BLaER1 (cell line): Measurements from ENCODE around the gene INTS4.
"Not testable (repeated sequence)": the region's sequence is repeated elsewhere in the genome, so short reads cannot be mapped to it uniquely, and the experiment has no call there.

Experiments used
- H3K27ac ChIP-seq: shearing (Covaris generic); formaldehyde crosslinking; 2 replicates; pipeline ENCODE4 v1.8.1; 2022
- H3K27me3 ChIP-seq: shearing (Covaris generic); formaldehyde crosslinking; 2 replicates; pipeline ENCODE4 v1.8.1; 2022
- H3K36me3 ChIP-seq: shearing (Covaris generic); formaldehyde crosslinking; 2 replicates; pipeline ENCODE4 v1.8.1; 2022
- H3K4me1 ChIP-seq: shearing (Covaris generic); formaldehyde crosslinking; 2 replicates; pipeline ENCODE4 v1.8.1; 2022
- H3K4me2 ChIP-seq: shearing (Covaris generic); formaldehyde crosslinking; 2 replicates; pipeline ENCODE4 v1.8.1; 2022
- H3K4me3 ChIP-seq: shearing (Covaris generic); formaldehyde crosslinking; 2 replicates; pipeline ENCODE4 v1.8.1; 2022
- H3K9ac ChIP-seq: shearing (Covaris generic); formaldehyde crosslinking; 2 replicates; pipeline ENCODE4 v1.8.1; 2022
- H3K9me3 ChIP-seq: shearing (Covaris generic); formaldehyde crosslinking; 2 replicates; pipeline ENCODE4 v1.8.1; 2022
- H4K20me1 ChIP-seq: shearing (Covaris generic); formaldehyde crosslinking; 2 replicates; pipeline ENCODE4 v1.8.1; 2022
- Cebpa-rat ChIP-seq: shearing (Covaris generic); IDR thresholded peaks from 2 replicates; pipeline ENCODE4 v1.8.1; 2022

The INTS4 gene

GRCh38 chr11:77909277-77909676 lies 85.2 kb downstream of the INTS4 start:
- H3K36me3 ChIP-seq = peaks cover 45% of the 10 kb centered on the region
- H3K9me3 ChIP-seq = no peaks in the 10 kb centered on the region
- H3K4me1 ChIP-seq = no peaks in the 10 kb centered on the region
- no peak overlapping the region for H3K9ac ChIP-seq
- no peak for TF ChIP-seq Cebpa-rat
- H3K27me3 ChIP-seq = no peaks in the 10 kb centered on the region
- no peak overlapping the region for H3K4me3 ChIP-seq
- no peaks in the 10 kb centered on the region for H4K20me1 ChIP-seq
- H3K4me2 ChIP-seq = no peak overlapping the region
- no peak overlapping the region for H3K27ac ChIP-seq

DNA sequence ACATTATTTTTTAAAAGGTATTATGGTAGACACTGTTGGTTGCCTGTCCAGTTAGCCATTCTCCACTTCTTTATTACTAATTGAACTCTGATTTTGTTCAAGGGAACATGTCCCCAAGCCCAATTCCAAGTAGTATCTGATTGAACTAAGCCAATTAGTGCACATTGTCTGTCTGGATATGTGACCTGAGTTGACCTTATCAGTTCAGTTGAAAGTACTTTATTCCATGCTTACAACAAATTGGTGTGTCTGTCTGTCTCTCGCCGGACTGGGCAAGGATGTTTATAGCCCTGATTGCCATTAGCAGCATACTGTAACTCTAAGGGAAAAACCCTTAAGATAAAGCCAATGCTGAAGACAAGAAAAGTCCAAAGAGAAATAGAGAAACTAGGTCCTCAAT lies 85.6 kb downstream of the INTS4 start:
- Histone ChIP-seq H3K4me2 (no peak overlapping the region), H3K9me3 (no peaks in the 10 kb centered on the region), H3K27ac (no peak overlapping the region), H3K36me3 (peaks cover 42% of the 10 kb centered on the region), H4K20me1 (no peaks in the 10 kb centered on the region), H3K27me3 (no peaks in the 10 kb centered on the region), H3K4me1 (no peaks in the 10 kb centered on the region), H3K9ac (no peak overlapping the region), H3K4me3 (no peak overlapping the region)
- no peak for TF ChIP-seq Cebpa-rat

- H3K27ac ChIP-seq, H3K9me3 ChIP-seq, H4K20me1 ChIP-seq, H3K27me3 ChIP-seq, H3K4me2 ChIP-seq, H3K4me1 ChIP-seq, H3K4me3 ChIP-seq, H3K9ac ChIP-seq: not testable (repeated sequence)
- H3K36me3 ChIP-seq = peaks cover 67% of the 10 kb centered on the region
These were observed 99.5 kb downstream of the INTS4 start for GRCh38 chr11:77894949-77895348.

GRCh38 chr11:77891703-77892102 lies 102.8 kb downstream of the INTS4 start:
- peaks cover 58% of the 10 kb centered on the region for H3K36me3 ChIP-seq
- not testable (repeated sequence) for H3K4me2 ChIP-seq, H4K20me1 ChIP-seq, H3K27ac ChIP-seq, H3K4me1 ChIP-seq, H3K9ac ChIP-seq, H3K27me3 ChIP-seq, H3K9me3 ChIP-seq, H3K4me3 ChIP-seq

DNA sequence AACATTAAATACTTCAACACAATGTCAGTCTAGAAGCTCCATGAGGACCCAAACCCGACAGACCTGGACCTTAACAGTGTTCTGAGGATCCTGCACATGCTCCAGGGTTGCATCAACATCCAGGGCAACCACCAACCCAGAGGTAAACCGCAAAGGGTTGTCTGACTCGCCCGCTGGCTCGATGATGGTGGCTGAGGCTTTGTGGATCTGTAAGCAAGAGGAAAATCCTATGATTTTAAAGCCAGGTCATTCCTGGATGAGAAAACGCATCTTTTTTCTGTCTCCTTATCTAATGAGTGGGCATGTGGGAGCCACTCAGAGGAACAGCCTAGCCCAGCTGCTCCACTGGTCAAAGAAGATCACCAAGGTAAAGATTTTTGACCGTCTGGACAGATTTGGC lies 103.2 kb downstream of the INTS4 start:
- peaks cover 60% of the 10 kb centered on the region for H3K36me3 ChIP-seq
- H3K4me1 ChIP-seq, H3K27me3 ChIP-seq, H3K9me3 ChIP-seq, H3K4me2 ChIP-seq, H3K4me3 ChIP-seq, H4K20me1 ChIP-seq, H3K27ac ChIP-seq, H3K9ac ChIP-seq: not testable (repeated sequence)

- H3K4me2 ChIP-seq, H4K20me1 ChIP-seq, H3K9me3 ChIP-seq: not testable (repeated sequence)
These were observed 103.8 kb downstream of the INTS4 start for GRCh38 chr11:77890619-77891056.

GRCh38 chr11:77890100-77890614 lies 104.3 kb downstream of the INTS4 start:
- not testable (repeated sequence) for H4K20me1 ChIP-seq, H3K9ac ChIP-seq, H3K9me3 ChIP-seq, H3K4me1 ChIP-seq, H3K4me2 ChIP-seq, H3K27ac ChIP-seq, H3K4me3 ChIP-seq, H3K27me3 ChIP-seq
- peaks cover 70% of the 10 kb centered on the region for H3K36me3 ChIP-seq

More at GRCh38 chr11:77890619-77891056, 103.8 kb downstream of the INTS4 start:
- peaks cover 65% of the 10 kb centered on the region for H3K36me3 ChIP-seq
- H3K4me3 ChIP-seq, H3K9ac ChIP-seq, H3K27me3 ChIP-seq, H3K4me1 ChIP-seq, H3K27ac ChIP-seq: not testable (repeated sequence)

- not testable (repeated sequence) for H3K9me3 ChIP-seq, H3K27ac ChIP-seq, H4K20me1 ChIP-seq, H3K4me3 ChIP-seq, H3K27me3 ChIP-seq, H3K4me2 ChIP-seq, H3K4me1 ChIP-seq, H3K9ac ChIP-seq
- peaks cover 71% of the 10 kb centered on the region for H3K36me3 ChIP-seq
These were observed 105.4 kb downstream of the INTS4 start for GRCh38 chr11:77889045-77889444.

GRCh38 chr11:77886401-77886800 lies 108.1 kb downstream of the INTS4 start:
- no peaks in the 10 kb centered on the region for H3K27me3 ChIP-seq
- H3K4me2 ChIP-seq = no peak overlapping the region
- no peak overlapping the region for H3K4me3 ChIP-seq
- no peak for TF ChIP-seq Cebpa-rat
- H3K27ac ChIP-seq = no peak overlapping the region
- peaks cover 73% of the 10 kb centered on the region for H3K36me3 ChIP-seq
- no peaks in the 10 kb centered on the region for H4K20me1 ChIP-seq
- no peak overlapping the region for H3K9ac ChIP-seq
- H3K4me1 ChIP-seq = no peaks in the 10 kb centered on the region
- H3K9me3 ChIP-seq = no peaks in the 10 kb centered on the region

GRCh38 chr11:77884829-77885190 lies 109.7 kb downstream of the INTS4 start:
- TF ChIP-seq Cebpa-rat = no peak
- no peaks in the 10 kb centered on the region for H3K9me3 ChIP-seq
- H3K9ac ChIP-seq = no peak overlapping the region
- peaks cover 7% of the 10 kb centered on the region for H4K20me1 ChIP-seq
- peaks cover 74% of the 10 kb centered on the region for H3K36me3 ChIP-seq
- no peaks in the 10 kb centered on the region for H3K27me3 ChIP-seq
- H3K4me3 ChIP-seq = no peak overlapping the region
- no peak overlapping the region for H3K27ac ChIP-seq
- H3K4me1 ChIP-seq = peaks cover 8% of the 10 kb centered on the region
- H3K4me2 ChIP-seq = no peak overlapping the region

- no peak overlapping the region for H3K4me3 ChIP-seq
- no peak overlapping the region for H3K9ac ChIP-seq
- peaks cover 12% of the 10 kb centered on the region for H4K20me1 ChIP-seq
- TF ChIP-seq Cebpa-rat = no peak
- H3K9me3 ChIP-seq = no peaks in the 10 kb centered on the region
- no peaks in the 10 kb centered on the region for H3K27me3 ChIP-seq
- H3K27ac ChIP-seq = no peak overlapping the region
- H3K36me3 ChIP-seq = peaks cover 69% of the 10 kb centered on the region
- peaks cover 13% of the 10 kb centered on the region for H3K4me1 ChIP-seq
- H3K4me2 ChIP-seq = no peak overlapping the region
These were observed 110.2 kb downstream of the INTS4 start for GRCh38 chr11:77884186-77884828.
